Measurements from ENCODE around the gene NR2E1.

Gene NR2E1

GRCh38 chr6:108119769-108120141 lies 46.1 kb upstream of the NR2E1 start (continued):
- TF ChIP-seq KLF9 (tag by site-specific recombination; IDR thresholded peaks at IDR 0.05; ENCODE audit: low read depth) (no peak), ZBTB44 (tag by site-specific recombination; IDR thresholded peaks at IDR 0.05) (no peak), ZNF350 (tag by site-specific recombination; IDR thresholded peaks at IDR 0.05) (no peak), MYNN (tag by site-specific recombination; IDR thresholded peaks at IDR 0.05; ENCODE audit: borderline replicate concordance) (no peak), SETDB1 (IDR thresholded peaks at IDR 0.05; ENCODE audit: insufficient read length, low read length) (no peak), MZF1 (tag by site-specific recombination; IDR thresholded peaks at IDR 0.05; ENCODE audit: borderline replicate concordance) (no peak), ZNF449 (tag by site-specific recombination; IDR thresholded peaks at IDR 0.05) (no peak), HOXD13 (CRISPR knock-in tag; IDR thresholded peaks at IDR 0.05; ENCODE audit: borderline replicate concordance) (no peak), KLF1 (tag by site-specific recombination; IDR thresholded peaks at IDR 0.05) (no peak)

GRCh38 chr6:108120311-108120710 lies 45.5 kb upstream of the NR2E1 start:
- no peaks in the 10 kb centered on the region for H3K36me3 ChIP-seq (ENCODE audit: control insufficient read depth in 2 of 2, insufficient read depth in 1 of 2, low read length in 2 of 2)
- TF ChIP-seq ZNF580 (tag by site-specific recombination; IDR thresholded peaks at IDR 0.05) (no peak), ZNF76 (tag by site-specific recombination; IDR thresholded peaks at IDR 0.05; ENCODE audit: borderline replicate concordance, low read depth) (no peak), ZNF549 (tag by site-specific recombination; IDR thresholded peaks at IDR 0.05) (no peak), KLF10 (tag by site-specific recombination; IDR thresholded peaks at IDR 0.05) (no peak), MZF1 (tag by site-specific recombination; IDR thresholded peaks at IDR 0.05; ENCODE audit: borderline replicate concordance) (no peak), ZNF518A (tag by site-specific recombination; conservative IDR thresholded peaks at IDR 0.05; ENCODE audit: low read depth) (no peak), ZNF677 (tag by site-specific recombination; IDR thresholded peaks at IDR 0.05) (no peak), CTCF (tag by site-specific recombination; IDR thresholded peaks at IDR 0.05) (no peak), ZNF664 (tag by site-specific recombination; IDR thresholded peaks at IDR 0.05) (no peak), ZSCAN30 (tag by site-specific recombination; IDR thresholded peaks at IDR 0.05) (no peak)
- H3K4me3 ChIP-seq (ENCODE audit: low read depth, low read length), result no peak overlapping the region
- ChIA-PET CTCF (interaction anchor here (0.7 kb wide), 1 partner anchor 371 kb away, joined by 3 read pairs; no protein-coding TSS in a partner anchor), POLR2A (interaction anchor here (0.6 kb wide), 1 partner anchor 106 kb away, joined by 3 read pairs; no protein-coding TSS in a partner anchor)
- no peaks in the 10 kb centered on the region for H3K4me1 ChIP-seq (ENCODE audit: control insufficient read depth, insufficient read depth, low read length)
- H3K9me3 ChIP-seq (ENCODE audit: control insufficient read depth, insufficient read depth, low read depth, low read length), result no peaks in the 10 kb centered on the region
- H3K27ac ChIP-seq (ENCODE audit: extremely low read depth, low read depth, low read length), result no peak overlapping the region

Data from HEK293 (cell line).